Spleen (tissue), 13 donors: Measurements from ENCODE around the gene MED13. TPM values are rescaled to one million over a fixed set of nuclear protein-coding genes. Genes with fewer than 3 reads are reported as not detected.

ENCODE experiments used
- DNase-seq: peaks from one replicate; pipeline ENCODE4 v3.0.0-alpha.2; 2020
- H3K27ac ChIP-seq, 8 donors: fragments of 200-600 bp; sonication (generic) in 7 of 8; 1 replicate in 4 of 8; 2 replicates in 4 of 8; pipeline versions ENCODE4 v1.5.0 to v1.8.0; 2016 to 2021; ENCODE audit warnings: inconsistent platforms in 4 of 8, mild to moderate bottlenecking in 4 of 8, moderate library complexity in 1 of 8
- H3K27me3 ChIP-seq, 7 donors: fragments of 200-600 bp; sonication (generic) in 6 of 7; replicated peaks in 1 of 7; 1 replicate in 4 of 7; 2 replicates in 3 of 7; pipeline versions ENCODE4 v1.5.0 to v1.8.0; 2016 to 2021; ENCODE audit warnings: inconsistent platforms in 3 of 7, mild to moderate bottlenecking in 1 of 7
- H3K36me3 ChIP-seq, 6 donors: fragments of 200-600 bp; sonication (generic) in 5 of 6; 1 replicate in 4 of 6; 2 replicates in 2 of 6; pipeline versions ENCODE4 v1.5.0 to v1.8.0; 2016 to 2021; ENCODE audit warnings: inconsistent platforms in 2 of 6
- H3K4me1 ChIP-seq, 6 donors: fragments of 200-600 bp; sonication (generic) in 5 of 6; 1 replicate in 3 of 6; 2 replicates in 3 of 6; pipeline versions ENCODE4 v1.5.0 to v1.8.0; 2016 to 2021; ENCODE audit warnings: inconsistent platforms in 3 of 6
- H3K4me3 ChIP-seq, 8 donors: fragments of 200-600 bp; sonication (generic) in 7 of 8; 1 replicate in 4 of 8; 2 replicates in 4 of 8; pipeline versions ENCODE4 v1.5.0 to v1.8.0; 2016 to 2021; ENCODE audit warnings: inconsistent platforms in 4 of 8, mild to moderate bottlenecking in 4 of 8, moderate library complexity in 2 of 8
- H3K9me3 ChIP-seq, 8 donors: fragments of 200-600 bp; sonication (generic) in 7 of 8; 1 replicate in 4 of 8; 2 replicates in 4 of 8; pipeline versions ENCODE4 v1.5.0 to v1.8.0; 2016 to 2021; ENCODE audit warnings: inconsistent platforms in 4 of 8
- CTCF ChIP-seq, 11 experiments: fragments of 200-600 bp in 7 of 11; fragments of 450-650 bp in 4 of 11; sonication (generic) in 4 of 11; IDR thresholded peaks in 8 of 11; conservative IDR thresholded peaks in 3 of 11; 1 replicate in 7 of 11; 2 replicates in 4 of 11; pipeline versions ENCODE4 v1.4.0 to v1.8.0; 2016 to 2021; ENCODE audit warnings: antibody characterized with exemption in 11 of 11, inconsistent platforms in 4 of 11, mild to moderate bottlenecking in 1 of 11
- POLR2A ChIP-seq, 3 donors: fragments of 450-650 bp; IDR thresholded peaks; one replicate each; pipeline ENCODE4 v1.5.1; 2017; ENCODE audit warnings: antibody characterized with exemption in 3 of 3, mild to moderate bottlenecking in 1 of 3
- POLR2AphosphoS5 ChIP-seq, 3 donors: sonication (generic); formaldehyde crosslinking; IDR thresholded peaks; one replicate each; pipeline ENCODE4 v1.5.1; 2017; ENCODE audit warnings: antibody characterized with exemption in 3 of 3
- WGBS, 5 donors: extraction: QIAGEN DNeasy Blood & Tissue Kit in 3 of 5; methylation state at CpG; one replicate each; pipeline versions ENCODE4 v1.1.5 to v1.1.7; 2013 to 2018; 5-methylcytosine and 5-hydroxymethylcytosine counted together
- intact Hi-C: fragments of 100-400 bp; cut with DNase I; formaldehyde crosslinking; loops from one replicate; pipeline ENCODE4 v1.15.0; 2023; ENCODE audit warnings: low total_unique reads
- long read RNA-seq, 2 donors: transcript quantifications; one replicate each; lab custom pipeline, GENCODE V29; 2026
- polyA plus RNA-seq, 3 donors: library from polyadenylated mRNA; stranded (reverse); fragments of 200-250 nt; gene quantifications; one replicate each; pipeline ENCODE4 v1.2.1, GENCODE V29; 2013
- total RNA-seq, 7 donors: library from RNA; depleted of rRNA in 3 of 7; stranded (reverse); fragments of >200 nt in 3 of 7; fragmentation: NEBNext Ultra II Directional in 4 of 7; extraction: Animal tissue kit (Norgen Biotek cat#: 25700) in 4 of 7; gene quantifications; one replicate each; pipeline versions ENCODE4 v1.1.0 to v1.2.1, GENCODE V29; 2016 to 2021
- donor health status: healthy with polysubstance abuse.
- donor health status: DM: no; HTN: no; CAD: no; lungs with moderate emphysema.
- donor health status: DM: no; HTN: no; CAD: no.
- donor health status: Bipolar disorder and iron deficiency.
- donor health status: healthy.
- donor health status: DM: no; HTN: no; CAD: no.
- donor health status: DM: yes; HTN: yes; CAD: no.

The MED13 gene, protein sequence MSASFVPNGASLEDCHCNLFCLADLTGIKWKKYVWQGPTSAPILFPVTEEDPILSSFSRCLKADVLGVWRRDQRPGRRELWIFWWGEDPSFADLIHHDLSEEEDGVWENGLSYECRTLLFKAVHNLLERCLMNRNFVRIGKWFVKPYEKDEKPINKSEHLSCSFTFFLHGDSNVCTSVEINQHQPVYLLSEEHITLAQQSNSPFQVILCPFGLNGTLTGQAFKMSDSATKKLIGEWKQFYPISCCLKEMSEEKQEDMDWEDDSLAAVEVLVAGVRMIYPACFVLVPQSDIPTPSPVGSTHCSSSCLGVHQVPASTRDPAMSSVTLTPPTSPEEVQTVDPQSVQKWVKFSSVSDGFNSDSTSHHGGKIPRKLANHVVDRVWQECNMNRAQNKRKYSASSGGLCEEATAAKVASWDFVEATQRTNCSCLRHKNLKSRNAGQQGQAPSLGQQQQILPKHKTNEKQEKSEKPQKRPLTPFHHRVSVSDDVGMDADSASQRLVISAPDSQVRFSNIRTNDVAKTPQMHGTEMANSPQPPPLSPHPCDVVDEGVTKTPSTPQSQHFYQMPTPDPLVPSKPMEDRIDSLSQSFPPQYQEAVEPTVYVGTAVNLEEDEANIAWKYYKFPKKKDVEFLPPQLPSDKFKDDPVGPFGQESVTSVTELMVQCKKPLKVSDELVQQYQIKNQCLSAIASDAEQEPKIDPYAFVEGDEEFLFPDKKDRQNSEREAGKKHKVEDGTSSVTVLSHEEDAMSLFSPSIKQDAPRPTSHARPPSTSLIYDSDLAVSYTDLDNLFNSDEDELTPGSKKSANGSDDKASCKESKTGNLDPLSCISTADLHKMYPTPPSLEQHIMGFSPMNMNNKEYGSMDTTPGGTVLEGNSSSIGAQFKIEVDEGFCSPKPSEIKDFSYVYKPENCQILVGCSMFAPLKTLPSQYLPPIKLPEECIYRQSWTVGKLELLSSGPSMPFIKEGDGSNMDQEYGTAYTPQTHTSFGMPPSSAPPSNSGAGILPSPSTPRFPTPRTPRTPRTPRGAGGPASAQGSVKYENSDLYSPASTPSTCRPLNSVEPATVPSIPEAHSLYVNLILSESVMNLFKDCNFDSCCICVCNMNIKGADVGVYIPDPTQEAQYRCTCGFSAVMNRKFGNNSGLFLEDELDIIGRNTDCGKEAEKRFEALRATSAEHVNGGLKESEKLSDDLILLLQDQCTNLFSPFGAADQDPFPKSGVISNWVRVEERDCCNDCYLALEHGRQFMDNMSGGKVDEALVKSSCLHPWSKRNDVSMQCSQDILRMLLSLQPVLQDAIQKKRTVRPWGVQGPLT (N-terminal part only)
- total RNA-seq: 100 to 1,000 TPM in 1 of 7 donors, 10 to 100 TPM in 6; 75.1 to 104 (median 84.3) TPM
- polyA plus RNA-seq: 10 to 100 TPM in 1 of 3 donors, 1 to 10 TPM in 2; 4.0 to 14.6 (median 4.5) TPM
- long read RNA-seq, donor 1, partial matches to known transcripts: 17 of 17 reads
- long read RNA-seq, donor 1, other reads (novel, unspliced or antisense): 0 of 17 reads
- long read RNA-seq, donor 2: 0 reads

DNA sequence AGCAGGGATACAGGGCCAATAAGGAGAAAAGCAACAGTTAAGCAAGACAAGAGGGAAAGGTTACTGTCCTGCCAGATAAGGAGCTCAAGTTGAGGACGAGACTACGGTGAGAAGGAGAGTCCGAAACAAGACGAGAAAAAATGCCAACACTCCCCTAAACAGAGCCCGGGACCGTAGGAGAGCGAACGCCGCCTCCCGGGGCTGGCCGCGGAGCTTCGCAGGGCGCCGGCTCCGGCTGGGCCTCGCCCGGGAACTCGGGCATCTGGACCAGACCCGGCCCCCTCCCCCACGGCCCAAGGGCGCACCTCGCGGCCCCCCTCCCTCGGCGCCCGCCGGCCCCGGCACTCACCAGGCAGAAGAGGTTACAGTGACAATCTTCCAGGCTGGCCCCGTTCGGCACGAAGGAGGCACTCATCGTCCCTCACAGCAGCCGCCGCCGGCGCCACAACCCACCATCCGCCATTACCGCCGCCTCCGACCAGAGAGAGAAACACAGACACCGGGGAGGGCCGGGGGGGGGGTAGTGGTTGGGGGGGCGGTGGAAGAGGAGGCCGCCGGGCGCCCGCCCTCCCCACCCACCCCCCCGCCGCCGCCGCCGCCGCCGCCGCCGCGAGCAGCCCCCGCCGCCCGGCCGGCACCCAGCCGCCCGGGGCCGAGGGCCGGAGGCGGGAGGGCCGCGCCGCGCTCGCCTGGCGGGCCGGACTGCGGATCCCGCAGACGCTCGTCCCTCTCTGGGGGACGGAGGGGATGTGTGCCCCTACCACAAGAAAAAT lies at the start of gene MED13:
Gene MED13 (minus strand): TSS at position 488 of the 773 bp plus-strand sequence. CDS start 73 bp downstream, at position 415.
- intact Hi-C loops: loop anchor here (10.0 kb wide), 1 partner anchor 140 kb away; the partner anchor contains the start of gene INTS2
- Histone ChIP-seq H3K27me3 (no peaks in the 10 kb centered on the region), H3K4me1 (peaks cover 27 to 54% (median 48%) of the 10 kb centered on the region in 6 donors), H3K36me3 (peaks cover 0 to 25% (median 7%) of the 10 kb centered on the region in 6 donors), H3K4me3 (peak within 1 kb of the TSS; percentile 75 to 99 (median 92)), H3K27ac (peak within 1 kb of the TSS; percentile 96 to 100 (median 99)), H3K9me3 (no peaks in the 10 kb centered on the region)
- 0 to 1% (median 0%) methylated on average over 22 to 75 of the region's 79 CpGs for WGBS, 5 donors
- TF ChIP-seq POLR2AphosphoS5 (IDR thresholded peaks at IDR 0.05) (peak; percentile 18 to 44 (median 36)), POLR2A (IDR thresholded peaks at IDR 0.05) (no peak), CTCF (IDR thresholded peaks at IDR 0.05 in 8 of 11, conservative IDR thresholded peaks at IDR 0.05 in 3 of 11) (no peak)
- peak; percentile 92 for DNase-seq

DNA sequence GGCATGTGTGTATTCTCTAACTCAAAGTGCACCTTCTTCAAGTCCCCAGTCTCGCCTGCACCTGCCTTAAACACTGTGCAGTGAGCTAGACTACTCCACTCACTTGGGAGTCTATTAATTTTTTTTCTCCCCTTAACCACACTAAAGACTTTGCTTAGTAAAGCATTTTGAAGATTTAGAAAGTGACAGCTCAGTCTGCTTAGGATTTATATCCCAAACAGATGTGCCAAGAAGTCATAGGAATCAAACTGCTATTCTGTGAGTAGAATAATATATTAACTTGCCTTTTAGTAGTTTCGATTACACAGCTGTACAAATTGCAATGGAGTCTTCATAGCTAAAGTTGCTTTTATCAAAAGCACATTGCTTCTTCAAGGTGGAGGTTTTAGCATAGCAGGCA lies 47.2 kb upstream of the MED13 start:
- peaks cover 0 to 7% (median 0%) of the 10 kb centered on the region in 7 donors for H3K27me3 ChIP-seq
- intact Hi-C loops: no loop called here
- 73 to 97% (median 88%) methylated on average over 2 of the region's 2 CpGs for WGBS, 5 donors

More for the DNA sequence above, 47.2 kb upstream of the MED13 start:
- H3K36me3 ChIP-seq: no peaks in the 10 kb centered on the region
- no peaks in the 10 kb centered on the region for H3K4me1 ChIP-seq
- no peak for DNase-seq
- no peak overlapping the region for H3K4me3 ChIP-seq
- no peak for TF ChIP-seq POLR2AphosphoS5 (IDR thresholded peaks at IDR 0.05)
- no peak for TF ChIP-seq POLR2A (IDR thresholded peaks at IDR 0.05)
- no peak for TF ChIP-seq CTCF (IDR thresholded peaks at IDR 0.05 in 8 of 11, conservative IDR thresholded peaks at IDR 0.05 in 3 of 11)
- H3K9me3 ChIP-seq: no peaks in the 10 kb centered on the region
- H3K27ac ChIP-seq: no peak overlapping the region
